Measurements from ENCODE around the gene TNFRSF25.

The TNFRSF25 gene

GRCh38 chr1:6462412-6463119, 3.4 kb downstream of the TNFRSF25 start:
- no peaks in the 10 kb centered on the region for H3K9me3 ChIP-seq (ENCODE audit: insufficient read depth, low read length)
- H3K79me2 ChIP-seq (ENCODE audit: low read length) = no peaks in the 10 kb centered on the region
- H3K4me2 ChIP-seq (ENCODE audit: low read length) = no peak overlapping the region
- H3K27me3 ChIP-seq (ENCODE audit: low read depth, low read length) = no peaks in the 10 kb centered on the region
- H3K36me3 ChIP-seq (replicated peaks; ENCODE audit: low read depth, low read length) = no peaks in the 10 kb centered on the region
- H3K27ac ChIP-seq (ENCODE audit: low read length) = no peak overlapping the region
- 0 out of 2 replicates have a peak, but pooled peaks cover 6% of the 10 kb centered on the region for H3K4me1 ChIP-seq (ENCODE audit: low read length)
- TF ChIP-seq EZH2phosphoT487 (IDR thresholded peaks at IDR 0.05; ENCODE audit: low read depth) (no peak), CTCF (IDR thresholded peaks at IDR 0.05; ENCODE audit: low read depth, low read length) (no peak)
- no peak overlapping the region for H3K4me3 ChIP-seq (ENCODE audit: low read length)
- no peak overlapping the region for H2AFZ ChIP-seq (ENCODE audit: low read depth, low read length)
- no peaks in the 10 kb centered on the region for H4K20me1 ChIP-seq (ENCODE audit: insufficient read depth, low read length)
- no peak overlapping the region for H3K9ac ChIP-seq (ENCODE audit: low read length)

GRCh38 chr1:6461538-6462411, 4.2 kb downstream of the TNFRSF25 start:
- Histone ChIP-seq H3K27ac (ENCODE audit: low read length) (no peak overlapping the region), H3K4me3 (ENCODE audit: low read length) (no peak overlapping the region), H3K9ac (ENCODE audit: low read length) (no peak overlapping the region), H3K4me1 (ENCODE audit: low read length) (0 out of 2 replicates have a peak, but pooled peaks cover 6% of the 10 kb centered on the region), H2AFZ (ENCODE audit: low read depth, low read length) (no peak overlapping the region), H3K27me3 (ENCODE audit: low read depth, low read length) (no peaks in the 10 kb centered on the region), H3K4me2 (ENCODE audit: low read length) (no peak overlapping the region), H4K20me1 (ENCODE audit: insufficient read depth, low read length) (no peaks in the 10 kb centered on the region), H3K79me2 (ENCODE audit: low read length) (no peaks in the 10 kb centered on the region), H3K9me3 (ENCODE audit: insufficient read depth, low read length) (no peaks in the 10 kb centered on the region), H3K36me3 (replicated peaks; ENCODE audit: low read depth, low read length) (no peaks in the 10 kb centered on the region)
- TF ChIP-seq CTCF (IDR thresholded peaks at IDR 0.05; ENCODE audit: low read depth, low read length) (no peak), EZH2phosphoT487 (IDR thresholded peaks at IDR 0.05; ENCODE audit: low read depth) (no peak)

DNA sequence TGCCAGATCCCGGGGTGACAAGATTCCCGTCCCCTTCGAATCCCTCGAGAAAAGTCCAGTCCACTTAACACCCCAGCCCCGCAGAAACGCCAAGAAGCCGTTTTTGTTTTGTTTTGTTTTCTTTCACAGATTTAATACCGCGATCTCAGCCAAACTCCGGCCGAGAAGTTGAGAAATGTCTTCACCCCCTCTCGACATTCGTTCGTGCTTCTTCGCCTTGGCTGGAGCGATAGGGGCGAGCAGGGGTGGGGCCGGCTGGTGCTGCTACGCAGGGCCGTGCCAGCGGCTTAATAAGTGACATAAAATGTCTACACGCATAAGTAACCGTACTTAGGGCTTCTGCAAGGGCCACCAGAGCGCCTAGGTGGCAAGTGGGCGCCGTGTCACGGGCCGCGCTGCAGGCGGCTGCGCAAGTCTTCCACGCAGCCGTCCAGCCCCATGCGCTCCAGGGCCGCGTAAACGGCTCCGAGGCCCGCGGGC, 4.9 kb downstream of the TNFRSF25 start:
- Histone ChIP-seq H3K4me1 (ENCODE audit: low read length) (0 out of 2 replicates have a peak, but pooled peaks cover 6% of the 10 kb centered on the region), H3K27me3 (ENCODE audit: low read depth, low read length) (no peaks in the 10 kb centered on the region), H3K9me3 (ENCODE audit: insufficient read depth, low read length) (no peaks in the 10 kb centered on the region), H3K27ac (ENCODE audit: low read length) (no peak overlapping the region), H3K4me2 (ENCODE audit: low read length) (no peak overlapping the region), H2AFZ (ENCODE audit: low read depth, low read length) (no peak overlapping the region), H3K9ac (ENCODE audit: low read length) (no peak overlapping the region), H3K79me2 (ENCODE audit: low read length) (no peaks in the 10 kb centered on the region), H4K20me1 (ENCODE audit: insufficient read depth, low read length) (no peaks in the 10 kb centered on the region), H3K4me3 (ENCODE audit: low read length) (no peak overlapping the region), H3K36me3 (replicated peaks; ENCODE audit: low read depth, low read length) (no peaks in the 10 kb centered on the region)
- TF ChIP-seq CTCF (IDR thresholded peaks at IDR 0.05; ENCODE audit: low read depth, low read length) (no peak), EZH2phosphoT487 (IDR thresholded peaks at IDR 0.05; ENCODE audit: low read depth) (no peak)

Measured in OCI-LY3 (cell line).